A549 (cell line): Measurements from ENCODE around the gene ANKRD36C.
"Not testable (repeated sequence)": the region's sequence is repeated elsewhere in the genome, so short reads cannot be mapped to it uniquely, and the experiment has no call there.

Source experiments
- CTCF ChIP-seq: fragments of >200 bp; sonication (Bioruptor Twin); formaldehyde crosslinking; IDR thresholded peaks from 3 replicates; pipeline ENCODE4 v1.5.1; 2016
- ESRRA ChIP-seq: fragments of 150-350 bp; IDR thresholded peaks from 2 replicates; pipeline ENCODE4 v1.6.1; 2014; ENCODE audit warnings: mild to moderate bottlenecking, low read length, borderline replicate concordance
- KDM1A ChIP-seq: fragments of 200-600 bp; sonication (generic); IDR thresholded peaks from 2 replicates; pipeline ENCODE4 v1.6.1; 2016; ENCODE audit warnings: low read depth, mild to moderate bottlenecking
- KDM5A ChIP-seq: fragments of 200-600 bp; sonication (generic); IDR thresholded peaks from 2 replicates; pipeline ENCODE4 v1.6.1; 2016; ENCODE audit warnings: antibody characterized with exemption, mild to moderate bottlenecking
- MAFK ChIP-seq: fragments of 450-650 bp; IDR thresholded peaks from 2 replicates; pipeline ENCODE4 v1.6.1; 2014; ENCODE audit not compliant: partially characterized antibody
- MAX ChIP-seq: IDR thresholded peaks from 2 replicates; pipeline ENCODE4 v1.6.1; 2012
- POLR2A ChIP-seq: IDR thresholded peaks from 2 replicates; pipeline ENCODE4 v1.6.1; 2012; ENCODE audit warnings: mild to moderate bottlenecking, low read length
- RNF2 ChIP-seq: fragments of 200-600 bp; sonication (generic); IDR thresholded peaks from 2 replicates; pipeline ENCODE4 v1.6.1; 2016; ENCODE audit warnings: low read depth, mild to moderate bottlenecking, antibody characterized with exemption, moderate library complexity, borderline replicate concordance
- TP53 ChIP-seq: fragments of 250-450 bp; sonication (Bioruptor Pico); IDR thresholded peaks from 2 replicates; pipeline ENCODE4 v1.5.0; 2021; ENCODE audit warnings: mild to moderate bottlenecking, moderate library complexity
- USF2 ChIP-seq: fragments of 450-650 bp; IDR thresholded peaks from 2 replicates; pipeline ENCODE4 v1.6.1; 2014; ENCODE audit warnings: antibody characterized with exemption

DNA sequence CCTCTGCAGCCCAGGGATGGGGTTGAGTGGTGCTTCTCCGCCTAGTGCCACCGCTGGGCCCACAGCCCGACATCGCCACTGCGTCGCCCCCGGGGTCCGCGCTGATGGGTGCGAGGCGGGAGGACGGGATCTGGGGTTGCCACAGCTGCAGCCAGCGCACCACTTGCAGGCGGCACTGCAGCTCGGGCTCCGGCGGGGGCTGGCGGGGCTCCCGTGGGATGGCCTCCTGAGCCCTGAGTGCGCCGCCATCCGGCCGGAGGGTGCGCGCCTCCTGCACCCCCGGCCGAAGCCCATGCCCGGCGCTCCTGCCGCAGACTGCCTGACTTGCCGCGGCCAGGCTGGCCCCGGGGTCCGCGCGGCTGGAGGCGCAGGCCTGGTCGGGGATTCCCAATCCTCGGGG is 478 bp upstream of the ANKRD36C start:
- not testable (repeated sequence) for TF ChIP-seq ESRRA; RNF2; CTCF; TP53 (CRISPR knock-in tag); USF2; KDM5A; KDM1A; MAX; POLR2A; MAFK
